SIG-M5 treated with dmso at 0.1 percent for 504 hours (cell line): ENCODE measurements around the gene INSYN1.
A peak's percentile ranks its signal among the peaks of the same experiment; 100 is the strongest.
"Not testable (repeated sequence)": the region's sequence is repeated elsewhere in the genome, so short reads cannot be mapped to it uniquely, and the experiment has no call there.

Experiments
- DNase-seq: peaks from one replicate; lab custom pipeline; 2025; ENCODE audit not compliant: unreplicated experiment; lab: John Stamatoyannopoulos, UW

Gene INSYN1

DNA sequence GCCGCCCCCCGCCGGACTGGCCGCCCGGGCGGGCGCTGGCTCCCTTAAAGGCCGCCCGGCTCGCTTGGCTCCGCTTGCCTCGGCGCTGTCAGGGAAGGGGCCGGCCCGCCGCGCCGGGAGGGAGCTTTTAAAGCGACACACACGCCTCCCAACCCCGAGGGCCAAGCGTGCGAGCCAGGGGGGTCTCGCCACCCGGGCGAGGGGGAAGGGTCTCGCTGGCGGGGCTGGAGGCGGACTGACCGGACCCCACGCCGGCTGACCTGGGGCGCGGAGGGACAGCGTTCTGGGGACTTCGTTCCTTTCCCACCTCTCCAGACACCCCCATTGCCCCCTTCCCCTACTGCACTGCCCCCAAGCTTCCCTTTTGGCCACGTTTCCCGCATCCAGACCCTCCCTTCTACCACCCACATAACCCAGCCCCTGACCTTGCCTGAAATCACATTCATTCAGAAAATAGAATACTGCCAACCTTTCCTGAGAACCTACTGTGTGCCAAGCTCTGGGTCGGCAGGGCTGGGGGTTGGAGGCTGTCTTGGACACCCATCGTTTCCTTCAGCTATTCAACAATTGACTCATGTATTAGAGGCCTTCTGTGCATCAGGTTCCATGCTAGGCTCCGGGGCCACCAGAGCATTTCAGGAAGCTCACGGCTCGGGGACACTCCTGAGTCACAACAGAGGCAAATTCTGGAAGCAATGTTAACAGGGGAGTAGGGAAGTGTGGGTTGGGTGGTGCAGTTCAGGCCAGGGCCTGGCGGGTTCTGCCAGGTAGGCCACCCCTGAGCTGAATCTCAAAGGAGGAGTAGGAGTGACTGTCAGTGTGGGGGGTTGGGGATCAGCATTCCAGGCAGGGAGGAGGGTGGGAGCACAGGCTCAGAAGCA lies at the start of gene INSYN1:
Gene INSYN1, minus strand, starts transcription at position 102 of the 881 bp plus-strand sequence. CDS start 2,221 bp downstream, outside the sequence.
- DNase-seq: no peak

DNA sequence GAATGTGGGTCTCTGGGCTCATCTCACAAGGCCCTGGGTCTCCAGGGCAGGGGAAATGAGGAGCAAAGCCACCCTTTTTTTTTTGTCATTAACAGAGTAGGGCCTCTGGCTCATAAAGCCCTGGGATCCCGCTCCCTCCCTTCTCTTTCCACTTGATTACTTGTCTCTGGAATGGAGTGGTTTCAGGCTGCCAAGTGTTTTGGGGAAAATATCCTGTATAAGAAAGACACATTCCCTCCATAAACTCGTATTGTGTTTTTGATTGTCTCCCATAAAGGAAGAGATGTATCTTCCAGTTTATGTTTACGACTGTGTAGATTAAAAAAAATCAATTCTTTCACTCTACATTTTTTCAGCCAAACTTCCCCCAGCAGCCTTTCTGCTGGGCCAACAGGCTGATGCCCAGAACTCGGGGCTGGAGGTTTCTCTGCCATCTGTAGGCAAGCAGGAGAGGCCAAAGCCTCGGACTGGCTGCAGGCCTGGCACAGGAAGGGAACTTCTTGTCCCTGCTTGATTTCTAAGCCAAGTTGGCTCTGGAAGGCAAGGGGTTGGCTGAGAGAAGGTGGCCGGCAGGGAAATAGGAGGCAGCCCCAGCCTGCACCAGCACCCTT lies 49.4 kb upstream of the INSYN1 start:
- no peak for DNase-seq

DNA sequence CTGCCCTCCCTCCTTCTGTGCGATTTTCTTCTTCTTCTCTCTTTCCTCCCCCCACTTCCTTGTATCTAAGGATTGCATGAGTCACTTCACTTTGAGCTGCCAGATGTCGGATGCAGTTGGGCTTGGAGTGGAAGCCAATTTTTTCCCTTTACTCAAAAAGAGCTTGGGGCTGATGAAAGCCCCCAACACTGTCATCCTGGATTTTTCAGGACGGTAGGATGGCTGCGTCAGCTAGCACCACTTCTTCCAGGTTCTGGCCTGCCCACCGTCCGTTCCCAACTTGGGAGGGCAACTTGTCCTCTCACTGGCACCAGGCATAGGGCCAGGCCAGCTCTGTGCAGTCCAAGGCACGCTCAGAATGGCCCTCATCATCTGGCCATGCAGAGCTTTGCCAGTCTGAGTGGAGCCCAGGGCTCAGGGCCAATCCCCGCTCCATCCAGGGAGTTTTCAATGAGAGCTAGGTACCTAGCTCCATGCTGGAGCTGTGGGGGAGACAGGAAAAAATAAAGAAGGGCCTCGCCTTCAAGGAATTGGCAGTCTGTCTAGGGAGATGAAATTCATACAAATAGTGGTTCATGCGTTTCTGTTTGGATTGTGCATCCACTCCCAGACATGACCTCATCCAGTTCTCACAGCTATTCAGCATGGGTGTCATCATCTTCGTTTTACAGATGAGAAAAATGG lies 47.7 kb upstream of the INSYN1 start:
- DNase-seq: no peak

DNA sequence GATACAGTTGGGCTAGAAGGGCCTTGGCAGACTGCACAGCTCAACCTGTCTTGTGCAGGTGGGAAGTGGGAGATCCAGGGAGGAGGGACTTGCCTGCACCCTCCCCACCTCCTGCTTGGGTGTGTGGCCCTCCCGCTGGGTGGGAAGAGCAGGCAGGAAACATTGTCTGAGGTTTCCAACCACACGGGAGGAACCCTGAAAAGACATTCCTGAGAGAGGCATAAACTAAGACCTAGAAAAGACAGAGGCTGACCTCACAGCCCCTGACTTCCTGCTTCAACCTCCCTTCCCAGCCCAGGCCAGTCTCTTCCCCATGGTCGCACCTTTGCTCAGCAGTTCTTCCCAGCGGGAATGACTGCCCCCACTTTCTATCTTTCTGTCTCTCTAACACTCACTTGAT lies 46.3 kb upstream of the INSYN1 start:
- no peak for DNase-seq

DNA sequence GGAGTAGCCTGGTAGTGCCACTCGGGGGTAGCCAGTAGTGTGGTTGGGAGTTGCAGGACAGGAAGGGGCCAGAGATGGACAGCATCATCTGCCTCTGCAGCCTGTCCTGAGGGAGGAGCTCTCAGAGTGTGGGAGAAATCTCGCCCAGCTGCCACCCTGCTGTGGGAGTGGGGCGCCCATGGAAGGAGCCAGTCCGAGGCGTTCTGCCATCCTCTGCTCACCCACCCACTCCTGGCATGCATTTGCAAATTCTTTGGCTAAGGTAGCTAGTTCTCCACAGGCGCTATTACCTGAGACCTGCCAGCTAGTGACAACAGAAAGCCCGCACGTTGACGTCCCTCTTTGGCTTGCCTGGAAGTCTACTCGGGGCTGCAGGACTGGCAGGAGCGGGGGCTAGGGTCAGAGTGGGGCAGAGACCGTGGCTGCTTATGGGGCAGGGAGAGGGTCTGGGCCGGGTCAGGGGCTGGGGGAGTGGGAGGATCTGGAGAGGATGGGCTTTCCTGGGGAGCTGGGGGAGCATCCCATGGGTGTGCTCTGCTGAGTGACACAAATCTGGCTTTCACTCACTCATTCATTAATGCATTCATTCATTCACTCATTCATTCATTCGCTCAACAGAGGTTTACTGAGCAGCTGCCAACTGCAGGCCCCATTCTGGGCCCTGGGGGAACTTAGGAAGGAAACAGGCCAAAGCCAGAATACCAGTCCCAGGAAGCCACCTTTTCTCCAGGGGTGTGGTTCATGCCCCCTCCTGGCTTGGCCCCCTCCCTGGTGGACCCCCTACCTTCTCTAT lies 44.4 kb upstream of the INSYN1 start:
- no peak for DNase-seq

DNA sequence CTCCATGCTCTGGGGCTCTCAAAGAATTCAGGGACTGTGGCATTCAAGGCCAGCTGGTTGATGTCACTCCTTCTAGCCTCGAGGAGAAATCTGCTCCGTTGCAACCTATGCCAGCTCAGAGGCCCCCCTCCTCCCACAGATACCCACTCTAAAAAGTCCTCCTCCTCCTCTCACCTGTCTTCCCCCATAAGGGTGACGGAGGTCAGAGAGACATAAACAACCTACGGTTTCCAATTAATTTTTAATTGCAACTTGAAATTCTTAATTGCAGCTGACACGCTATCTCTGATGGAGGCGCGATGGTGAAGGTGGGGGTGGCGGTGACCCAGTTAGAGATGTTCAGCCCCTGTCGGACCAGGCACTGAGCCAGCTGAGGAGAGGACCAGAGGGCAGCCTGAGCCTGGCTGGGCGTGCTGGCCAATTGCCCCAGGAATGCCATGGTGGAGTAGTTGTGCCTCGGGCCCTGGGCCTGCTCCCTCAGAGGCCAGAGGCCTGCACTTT lies 43.2 kb upstream of the INSYN1 start:
- DNase-seq: no peak

DNA sequence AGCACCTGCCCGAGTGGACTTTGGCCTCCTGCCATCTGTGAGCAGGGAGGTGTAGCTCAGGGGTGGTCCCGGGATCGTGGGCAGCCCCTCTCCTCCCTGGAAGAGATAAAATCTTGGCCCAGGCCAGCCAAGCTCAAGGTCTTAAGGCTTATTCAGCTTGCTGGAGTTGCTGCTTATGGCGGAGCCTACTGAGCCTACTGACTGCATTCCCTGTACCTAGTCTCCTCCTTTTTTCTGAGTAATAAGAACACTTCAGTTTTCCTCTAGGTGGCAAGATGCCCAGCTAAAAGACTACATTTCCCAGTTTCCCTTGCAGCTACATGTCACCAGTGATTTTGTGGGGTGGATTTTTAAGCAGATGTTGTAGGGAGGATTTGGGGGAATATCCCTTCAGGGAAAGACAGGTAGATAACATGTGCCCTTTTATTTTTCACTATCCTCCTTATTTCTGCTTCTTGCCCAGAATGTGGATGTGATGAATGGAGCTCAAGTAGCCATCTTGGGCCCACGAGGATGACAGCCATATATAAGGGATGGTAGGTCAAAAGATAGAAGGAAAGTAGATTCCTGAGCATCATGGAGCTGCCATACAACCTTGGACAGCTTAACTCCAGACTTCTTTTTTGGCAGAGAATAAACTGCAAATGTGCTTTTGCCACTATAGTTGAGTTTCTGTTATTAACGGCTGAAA lies 41.4 kb upstream of the INSYN1 start:
- no peak for DNase-seq

DNA sequence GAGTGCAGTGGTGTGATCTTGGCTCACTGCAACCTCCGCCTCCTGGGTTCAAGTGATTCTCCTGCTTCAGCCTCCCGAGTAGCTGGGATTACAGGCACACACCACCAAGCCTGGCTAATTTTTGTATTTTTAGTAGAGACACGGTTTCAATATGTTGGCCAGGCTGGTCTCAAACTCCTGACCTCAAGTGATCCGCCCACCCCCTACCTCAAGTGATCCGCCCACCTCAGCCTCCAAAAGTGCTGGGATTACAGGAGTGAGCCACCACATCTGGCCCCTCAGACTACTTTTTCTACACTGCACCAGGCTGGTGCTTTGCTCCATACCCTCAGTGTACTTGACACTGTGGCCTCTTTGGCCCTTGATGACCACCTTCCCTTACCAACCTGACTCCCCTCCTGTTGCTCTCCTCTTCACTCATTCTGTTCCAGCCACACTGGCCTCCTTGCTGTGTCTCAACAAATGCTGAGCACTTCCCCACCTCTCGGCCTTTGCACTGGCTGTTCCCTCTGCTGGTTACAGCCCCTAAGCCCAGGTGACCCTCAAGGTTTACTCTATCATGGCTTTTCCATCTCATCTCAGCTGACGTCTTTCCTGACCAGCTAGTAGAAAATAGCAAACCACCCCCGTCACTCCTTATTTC lies 39.9 kb upstream of the INSYN1 start:
- not testable (repeated sequence) for DNase-seq

GRCh38 chr15:73792415-73792814 lies 39.3 kb upstream of the INSYN1 start:
- no peak for DNase-seq

- DNase-seq: no peak
Measured at GRCh38 chr15:73789521-73790240, 36.5 kb upstream of the INSYN1 start.

GRCh38 chr15:73787621-73788020 lies 34.5 kb upstream of the INSYN1 start:
- DNase-seq: no peak

DNA sequence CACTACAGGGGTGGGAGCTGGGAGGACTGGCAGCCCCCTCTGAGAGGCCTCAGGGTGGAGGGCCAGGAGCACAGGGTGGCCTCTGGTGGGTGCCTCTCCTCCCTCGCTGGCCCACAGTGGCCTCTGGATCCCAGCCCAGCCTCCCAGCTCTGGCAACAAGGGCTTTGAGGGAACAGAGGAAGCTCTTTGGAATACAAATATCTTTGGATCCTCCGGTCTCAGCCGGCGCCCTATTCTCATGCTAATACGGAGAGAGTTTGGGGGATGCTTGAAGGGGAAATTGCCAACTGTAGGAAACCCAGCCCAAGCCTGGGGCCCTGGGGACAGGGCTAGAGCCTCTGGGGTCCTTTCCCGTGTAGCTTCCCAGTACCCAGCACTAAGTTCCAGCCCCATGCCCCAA lies 33.4 kb upstream of the INSYN1 start:
- DNase-seq: no peak

DNA sequence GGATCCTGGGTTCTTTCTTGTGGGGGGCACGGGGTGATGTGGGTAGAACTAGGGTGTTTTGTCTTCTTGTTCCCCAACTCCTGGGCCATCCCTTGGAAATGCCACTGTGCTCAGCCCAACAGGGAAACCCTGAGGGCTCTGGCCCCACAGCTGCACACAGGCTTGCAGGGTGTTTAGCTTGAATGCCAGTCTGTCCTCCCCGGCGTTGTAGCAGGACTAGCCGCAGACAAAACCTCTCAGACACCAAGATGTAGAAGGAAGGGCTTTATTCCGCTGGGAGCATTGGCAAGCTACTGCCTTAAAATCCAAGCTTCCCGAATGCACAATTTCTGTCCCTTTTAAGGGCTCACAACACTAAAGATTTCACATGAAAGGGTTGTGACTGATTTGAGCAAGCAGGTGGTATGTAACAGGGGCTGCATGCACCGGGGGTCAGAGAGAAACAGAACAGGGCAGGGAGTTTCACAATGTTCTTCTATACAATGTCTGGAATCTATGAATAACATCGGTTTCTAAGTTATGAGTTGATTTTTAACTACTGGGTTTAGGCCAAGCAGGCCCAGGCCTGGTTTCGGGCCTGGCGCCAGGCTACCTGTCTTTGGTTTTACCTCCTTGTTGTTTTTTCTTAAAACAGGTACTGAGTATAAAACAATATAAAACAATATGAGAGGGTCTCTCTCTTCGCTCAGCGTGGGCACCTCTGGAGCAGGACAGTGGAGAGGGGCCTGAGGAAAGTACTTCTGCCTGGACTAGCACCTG lies 32.3 kb upstream of the INSYN1 start:
- DNase-seq: not testable (repeated sequence)

- no peak for DNase-seq
Measured at GRCh38 chr15:73784291-73784690, 31.1 kb upstream of the INSYN1 start.

DNA sequence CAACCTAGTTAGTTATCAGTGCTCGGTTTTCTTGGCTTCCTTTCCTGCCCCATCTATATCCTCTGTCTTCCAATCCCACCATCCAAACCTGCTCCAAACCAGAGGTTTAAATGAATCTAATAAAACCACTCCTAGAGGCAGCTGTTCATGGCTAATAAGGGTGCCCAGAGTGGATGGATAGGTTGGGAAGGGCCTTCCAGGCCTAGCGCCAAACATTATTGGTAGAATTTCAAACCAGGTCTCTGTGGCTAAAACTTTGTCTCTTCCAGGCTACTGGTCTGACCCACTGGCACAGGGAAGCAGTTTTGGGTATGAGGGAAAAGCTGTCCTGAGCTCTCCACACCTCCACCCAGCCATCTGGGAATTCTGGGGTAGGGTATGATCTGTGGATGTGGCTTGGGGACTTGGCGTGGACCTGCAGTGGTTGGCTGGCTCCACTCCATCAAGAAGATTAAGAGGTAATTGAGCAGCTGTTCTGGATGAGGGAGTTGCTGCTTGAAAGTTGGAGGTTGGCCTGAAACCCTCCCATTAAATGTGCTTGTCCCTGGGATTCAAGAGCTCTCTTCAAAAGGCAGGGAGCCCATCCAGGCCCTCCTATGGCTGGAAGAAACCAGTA lies 29.3 kb upstream of the INSYN1 start:
- no peak for DNase-seq

DNA sequence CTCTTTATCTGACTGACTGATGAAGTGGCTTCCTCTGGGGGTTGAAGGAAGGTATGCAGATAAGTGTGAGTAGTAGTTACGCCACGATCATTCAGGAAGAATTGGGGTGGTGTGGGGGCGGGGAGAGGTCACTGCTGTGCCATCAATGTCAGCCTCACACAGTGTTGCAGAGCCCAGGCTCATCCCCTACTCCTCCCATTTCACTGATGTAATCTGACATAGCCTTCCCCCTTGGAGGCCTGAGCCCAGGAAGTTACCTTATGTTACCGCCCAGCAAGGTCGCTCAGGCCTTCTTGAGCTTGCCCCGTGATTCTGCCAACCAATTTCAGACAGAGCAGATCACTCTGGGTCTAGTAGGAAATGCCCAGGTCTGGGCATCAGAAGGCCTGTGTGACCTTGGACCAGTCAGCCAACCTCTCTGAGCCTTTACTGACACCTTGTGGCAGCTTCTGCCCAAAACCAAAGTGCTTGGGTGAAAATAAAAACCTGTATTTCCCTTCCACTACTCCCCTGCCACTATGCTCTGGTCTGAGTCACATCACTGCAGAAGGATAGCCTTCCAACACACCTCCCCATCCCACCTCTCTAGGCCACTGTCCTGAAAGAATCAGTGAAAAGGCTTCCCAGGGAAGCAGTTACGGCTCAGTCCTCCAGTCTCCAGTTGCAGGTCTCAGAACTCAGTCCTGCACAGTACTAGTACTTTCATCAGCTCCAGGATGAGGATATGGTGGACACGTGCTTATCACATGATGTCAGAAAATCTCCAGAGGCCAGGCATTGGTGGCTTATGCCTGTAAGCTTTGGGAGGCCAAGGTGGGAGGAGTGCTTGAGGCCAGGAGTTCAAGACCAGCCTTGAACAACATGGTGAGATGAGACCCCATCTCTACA lies 28.1 kb upstream of the INSYN1 start:
- peak; percentile 7 for DNase-seq

DNA sequence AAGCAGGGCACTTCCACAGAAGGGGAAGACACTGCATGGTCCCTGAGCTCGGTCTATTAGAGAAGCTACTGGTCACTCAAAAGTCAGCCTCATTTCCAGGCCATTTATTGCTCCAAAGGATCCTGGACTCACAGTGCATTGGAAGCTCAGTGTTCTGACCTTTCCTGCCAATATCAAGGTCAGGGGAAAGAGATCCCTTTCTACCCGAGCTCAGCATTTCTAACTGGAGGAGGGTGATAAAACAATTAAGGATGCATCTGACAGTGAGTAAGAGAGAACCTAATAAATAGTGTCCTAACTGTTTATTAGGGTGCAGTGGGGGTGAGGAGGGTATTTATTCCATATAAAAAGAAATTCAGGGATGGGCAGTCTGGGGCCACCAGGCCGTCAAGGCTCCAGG lies 26.8 kb upstream of the INSYN1 start:
- no peak for DNase-seq
